Trophoblast cell (in vitro differentiated cells and primary cell): Measurements from ENCODE around the gene NF1.
A peak's percentile ranks its signal among the peaks of the same experiment; 100 is the strongest.

ENCODE experiments used
- DNase-seq, 2 donors: peaks; one replicate each; pipeline ENCODE4 v3.0.0-alpha.2; 2016
- H2AFZ ChIP-seq: 2 replicates; pipeline ENCODE4 v1.6.1; 2013; ENCODE audit warnings: low read length, moderate library complexity, mild to moderate bottlenecking; ENCODE audit not compliant: insufficient read depth, poor library complexity
- H2AK5ac ChIP-seq: 2 replicates; pipeline ENCODE4 v1.6.1; 2013; ENCODE audit warnings: mild to moderate bottlenecking, low read length
- H2BK120ac ChIP-seq: 2 replicates; pipeline ENCODE4 v1.6.1; 2013; ENCODE audit warnings: low read length, mild to moderate bottlenecking, moderate library complexity; ENCODE audit not compliant: insufficient read depth, poor library complexity
- H2BK12ac ChIP-seq: 2 replicates; pipeline ENCODE4 v1.6.1; 2013; ENCODE audit warnings: mild to moderate bottlenecking, low read length, moderate library complexity
- H2BK5ac ChIP-seq: 2 replicates; pipeline ENCODE4 v1.6.1; 2013; ENCODE audit warnings: low read length, low read depth, moderate library complexity, mild to moderate bottlenecking; ENCODE audit not compliant: poor library complexity
- H3K14ac ChIP-seq: 2 replicates; pipeline ENCODE4 v1.6.1; 2013; ENCODE audit warnings: mild to moderate bottlenecking, low read length
- H3K18ac ChIP-seq: 2 replicates; pipeline ENCODE4 v1.6.1; 2013; ENCODE audit warnings: mild to moderate bottlenecking, low read length
- H3K23ac ChIP-seq: 2 replicates; pipeline ENCODE4 v1.6.1; 2013; ENCODE audit warnings: low read length
- H3K27ac ChIP-seq: 2 replicates; pipeline ENCODE4 v1.5.1; 2013; ENCODE audit warnings: low read depth, mild to moderate bottlenecking, inconsistent platforms, low read length, moderate library complexity
- H3K27me3 ChIP-seq: 2 replicates; pipeline ENCODE4 v1.6.1; 2013; ENCODE audit warnings: inconsistent platforms, mild to moderate bottlenecking, low read length, moderate library complexity; ENCODE audit not compliant: insufficient read depth
- H3K36me3 ChIP-seq, 2 experiments: 1 replicate in 1 of 2; 2 replicates in 1 of 2; pipeline ENCODE4 v1.6.1; 2013; ENCODE audit warnings: low read length in 2 of 2, mild to moderate bottlenecking in 2 of 2, moderate library complexity in 1 of 2; ENCODE audit not compliant: insufficient read depth in 2 of 2, control insufficient read depth in 1 of 2
- H3K4ac ChIP-seq: 2 replicates; pipeline ENCODE4 v1.6.1; 2013; ENCODE audit warnings: low read depth, mild to moderate bottlenecking, low read length, moderate library complexity
- H3K4me1 ChIP-seq, 2 experiments: 1 replicate in 1 of 2; 2 replicates in 1 of 2; pipeline ENCODE4 v1.6.1; 2013; ENCODE audit warnings: low read length in 2 of 2, mild to moderate bottlenecking in 2 of 2, moderate library complexity in 1 of 2; ENCODE audit not compliant: insufficient read depth in 2 of 2, control insufficient read depth in 1 of 2
- H3K4me2 ChIP-seq: 2 replicates; pipeline ENCODE4 v1.6.1; 2013; ENCODE audit warnings: inconsistent platforms, mild to moderate bottlenecking, low read length, moderate library complexity
- H3K4me3 ChIP-seq: 2 replicates; pipeline ENCODE4 v1.5.1; 2013; ENCODE audit warnings: mild to moderate bottlenecking, low read depth, low read length, inconsistent platforms
- H3K79me1 ChIP-seq: one replicate; pipeline ENCODE4 v1.6.1; 2013; ENCODE audit warnings: low read length
- H3K79me2 ChIP-seq: 2 replicates; pipeline ENCODE4 v1.6.1; 2013; ENCODE audit warnings: low read length, mild to moderate bottlenecking; ENCODE audit not compliant: control insufficient read depth, insufficient read depth, poor library complexity
- H3K9ac ChIP-seq: 2 replicates; pipeline ENCODE4 v1.6.1; 2013; ENCODE audit warnings: mild to moderate bottlenecking, low read length
- H3K9me3 ChIP-seq: 2 replicates; pipeline ENCODE4 v1.6.1; 2013; ENCODE audit warnings: low read depth, mild to moderate bottlenecking, control low read depth, inconsistent platforms, low read length; ENCODE audit not compliant: insufficient read depth
- H4K12ac ChIP-seq: 2 replicates; pipeline ENCODE4 v1.6.1; 2013; ENCODE audit warnings: low read depth, mild to moderate bottlenecking, low read length, moderate library complexity
- H4K8ac ChIP-seq: 2 replicates; pipeline ENCODE4 v1.6.1; 2013; ENCODE audit warnings: low read depth, mild to moderate bottlenecking, low read length, moderate library complexity
- H4K91ac ChIP-seq: one replicate; pipeline ENCODE4 v1.6.1; 2013; ENCODE audit warnings: low read depth, mild to moderate bottlenecking, low read length, moderate library complexity
- WGBS: extraction: QIAGEN DNeasy Blood & Tissue Kit; methylation state at CpG from one replicate; pipeline ENCODE4 v1.1.7; 2013; ENCODE audit warnings: missing lambda C conversion rate; ENCODE audit not compliant: insufficient read length, insufficient coverage; ENCODE audit errors: extremely low coverage; 5-methylcytosine and 5-hydroxymethylcytosine counted together

NF1 gene

GRCh38 chr17:31163091-31163781, 68.5 kb downstream of the NF1 start:
- no peak overlapping the region for H4K8ac ChIP-seq
- no peak overlapping the region for H2BK12ac ChIP-seq
- 100% methylated on average over 1 of the region's 7 CpGs for WGBS
- no peaks in the 10 kb centered on the region for H3K79me1 ChIP-seq
- no peaks in the 10 kb centered on the region for H3K9me3 ChIP-seq
- no peaks in the 10 kb centered on the region for H3K27me3 ChIP-seq
- H3K4me1 ChIP-seq: no peaks in the 10 kb centered on the region
- H3K14ac ChIP-seq: no peak overlapping the region
- no peak overlapping the region for H2AFZ ChIP-seq
- H4K91ac ChIP-seq: no peak overlapping the region
- no peak overlapping the region for H2BK5ac ChIP-seq
- H3K4me3 ChIP-seq: no peak overlapping the region
- no peak overlapping the region for H2AK5ac ChIP-seq
- no peak overlapping the region for H3K4me2 ChIP-seq
- H3K4ac ChIP-seq: no peak overlapping the region
- no peak overlapping the region for H3K9ac ChIP-seq
- H3K79me2 ChIP-seq: no peaks in the 10 kb centered on the region
- DNase-seq: peak; percentile 67 to 91
- H4K12ac ChIP-seq: no peak overlapping the region
- no peak overlapping the region for H3K27ac ChIP-seq
- peaks cover 3% of the 10 kb centered on the region in 2 experiments for H3K36me3 ChIP-seq
- no peak overlapping the region for H2BK120ac ChIP-seq
- H3K18ac ChIP-seq: no peak overlapping the region
- no peak overlapping the region for H3K23ac ChIP-seq

- no peak overlapping the region for H4K91ac ChIP-seq
- no peaks in the 10 kb centered on the region for H3K27me3 ChIP-seq
- no peak overlapping the region for H3K18ac ChIP-seq
- H3K4me3 ChIP-seq: no peak overlapping the region
- H3K23ac ChIP-seq: no peak overlapping the region
- H2BK5ac ChIP-seq: no peak overlapping the region
- no peak overlapping the region for H3K27ac ChIP-seq
- H3K9ac ChIP-seq: no peak overlapping the region
- H3K79me1 ChIP-seq: no peaks in the 10 kb centered on the region
- no peak overlapping the region for H3K14ac ChIP-seq
- H2BK12ac ChIP-seq: no peak overlapping the region
- no peak overlapping the region for H2BK120ac ChIP-seq
- H2AK5ac ChIP-seq: no peak overlapping the region
- no peak overlapping the region for H2AFZ ChIP-seq
- H4K8ac ChIP-seq: no peak overlapping the region
- peaks cover 1 to 3% of the 10 kb centered on the region in 2 experiments for H3K36me3 ChIP-seq
- no CpG with 5 or more reads among the region's 3 CpGs for WGBS
- no peak overlapping the region for H3K4ac ChIP-seq
- H3K4me2 ChIP-seq: no peak overlapping the region
- H3K9me3 ChIP-seq: no peaks in the 10 kb centered on the region
- peak in 1 of 2 donors; percentile 70 for DNase-seq
- no peaks in the 10 kb centered on the region for H3K4me1 ChIP-seq
- no peak overlapping the region for H4K12ac ChIP-seq
- H3K79me2 ChIP-seq: no peaks in the 10 kb centered on the region
Measured at GRCh38 chr17:31167111-31167510, 72.3 kb downstream of the NF1 start.

GRCh38 chr17:31171701-31172100, 76.9 kb downstream of the NF1 start:
- Histone ChIP-seq H3K9ac (no peak overlapping the region), H3K4me2 (no peak overlapping the region), H2BK12ac (no peak overlapping the region), H2BK5ac (no peak overlapping the region), H2BK120ac (no peak overlapping the region), H2AK5ac (no peak overlapping the region), H4K12ac (no peak overlapping the region), H3K14ac (no peak overlapping the region), H2AFZ (no peak overlapping the region), H3K4me3 (no peak overlapping the region), H3K79me1 (no peaks in the 10 kb centered on the region), H4K91ac (no peak overlapping the region), H3K4me1 (no peaks in the 10 kb centered on the region), H3K23ac (no peak overlapping the region), H3K18ac (no peak overlapping the region), H4K8ac (no peak overlapping the region), H3K79me2 (no peaks in the 10 kb centered on the region), H3K4ac (no peak overlapping the region), H3K27me3 (no peaks in the 10 kb centered on the region), H3K9me3 (no peaks in the 10 kb centered on the region), H3K36me3 (peaks cover 0 to 1% of the 10 kb centered on the region in 2 experiments), H3K27ac (no peak overlapping the region)
- no peak for DNase-seq

- H3K27ac ChIP-seq: no peak overlapping the region
- H2AK5ac ChIP-seq: no peak overlapping the region
- no peak overlapping the region for H2BK5ac ChIP-seq
- H3K9me3 ChIP-seq: no peaks in the 10 kb centered on the region
- no peak overlapping the region for H2BK12ac ChIP-seq
- no peaks in the 10 kb centered on the region for H3K79me2 ChIP-seq
- H2BK120ac ChIP-seq: no peak overlapping the region
- no peak overlapping the region for H4K91ac ChIP-seq
- H3K4ac ChIP-seq: no peak overlapping the region
- H3K23ac ChIP-seq: no peak overlapping the region
- H3K79me1 ChIP-seq: no peaks in the 10 kb centered on the region
- no peaks in the 10 kb centered on the region for H3K27me3 ChIP-seq
- DNase-seq: no peak
- H3K9ac ChIP-seq: no peak overlapping the region
- no peak overlapping the region for H2AFZ ChIP-seq
- H4K8ac ChIP-seq: no peak overlapping the region
- H3K4me3 ChIP-seq: no peak overlapping the region
- no peak overlapping the region for H3K14ac ChIP-seq
- H3K36me3 ChIP-seq: peaks cover 2 to 4% of the 10 kb centered on the region in 2 experiments
- H3K4me2 ChIP-seq: no peak overlapping the region
- H3K4me1 ChIP-seq: no peaks in the 10 kb centered on the region
- no peak overlapping the region for H4K12ac ChIP-seq
- H3K18ac ChIP-seq: no peak overlapping the region
- no CpG with 5 or more reads among the region's 7 CpGs for WGBS
Measured at GRCh38 chr17:31172388-31172787, 77.6 kb downstream of the NF1 start.
